Measurements from ENCODE around the gene AK5.
"Not testable (repeated sequence)": the region's sequence is repeated elsewhere in the genome, so short reads cannot be mapped to it uniquely, and the experiment has no call there.

DNA sequence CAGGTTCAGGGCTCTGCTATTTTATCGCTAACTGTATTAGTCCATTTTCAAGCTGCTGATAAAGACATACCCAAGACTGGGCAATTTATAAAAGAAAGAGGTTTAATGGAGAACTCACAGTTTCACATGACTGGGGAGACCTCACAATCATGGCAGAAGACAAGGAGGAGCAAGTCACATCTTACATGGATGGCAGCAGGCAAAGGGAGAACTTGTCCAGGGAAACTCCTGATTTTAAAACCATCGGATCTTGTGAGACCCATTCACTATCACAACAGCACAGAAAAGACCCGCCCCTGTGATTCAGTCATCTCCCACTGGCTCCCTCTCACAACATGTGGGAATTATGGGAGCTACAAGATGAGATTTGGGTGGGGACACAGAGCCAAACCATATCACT is 136.2 kb downstream of the AK5 start:
- not testable (repeated sequence) for TF ChIP-seq CTCF (IDR thresholded peaks at IDR 0.05); POLR2A (IDR thresholded peaks at IDR 0.05); POLR2AphosphoS5 (IDR thresholded peaks at IDR 0.05; ENCODE audit: insufficient read depth in 1 of 2, low read depth in 1 of 2)

Data from vagina (tissue), 2 donors.